Osteoblast (primary cell): ENCODE data around the gene SEC14L6. TPM values are rescaled to one million over a fixed set of nuclear protein-coding genes. Genes with fewer than 3 reads are reported as not detected.

Source experiments
- DNase-seq: peaks from one replicate; pipeline ENCODE4 v3.0.0; 2011; ENCODE audit warnings: low spot score, mixed read lengths; ENCODE audit not compliant: insufficient read length; ENCODE audit errors: missing footprints
- H2AFZ ChIP-seq: 2 replicates; pipeline ENCODE4 v1.6.0; 2011; ENCODE audit warnings: mild to moderate bottlenecking, low read length
- H3K27ac ChIP-seq: 2 replicates; pipeline ENCODE4 v1.5.1; 2011; ENCODE audit warnings: mild to moderate bottlenecking, low read depth, low read length, moderate library complexity
- H3K27me3 ChIP-seq: 2 replicates; pipeline ENCODE4 v1.6.0; 2012; ENCODE audit warnings: mild to moderate bottlenecking, control low read depth, inconsistent platforms, low read length, moderate library complexity; ENCODE audit not compliant: insufficient read depth
- H3K36me3 ChIP-seq: 2 replicates; pipeline ENCODE4 v1.5.1; 2011; ENCODE audit warnings: mild to moderate bottlenecking, low read length, control low read depth, moderate library complexity; ENCODE audit not compliant: insufficient read depth
- H3K4me1 ChIP-seq: 2 replicates; pipeline ENCODE4 v1.5.1; 2011; ENCODE audit warnings: mild to moderate bottlenecking, low read length, control low read depth, moderate library complexity; ENCODE audit not compliant: insufficient read depth
- H3K4me2 ChIP-seq: 2 replicates; pipeline ENCODE4 v1.6.0; 2011; ENCODE audit warnings: mild to moderate bottlenecking, low read length; ENCODE audit not compliant: insufficient read depth
- H3K4me3 ChIP-seq: fragments of 200-600 bp; sonication (generic); 3 replicates; pipeline ENCODE4 v1.5.1; 2012; ENCODE audit warnings: mild to moderate bottlenecking, low read length, inconsistent platforms; ENCODE audit not compliant: insufficient read depth
- H3K79me2 ChIP-seq: 2 replicates; pipeline ENCODE4 v1.6.0; 2012; ENCODE audit warnings: mild to moderate bottlenecking, low read length, control low read depth, inconsistent platforms; ENCODE audit not compliant: insufficient read depth
- H3K9me3 ChIP-seq: 2 replicates; pipeline ENCODE4 v1.5.1; 2011; ENCODE audit warnings: low read depth, low read length, control low read depth
- H4K20me1 ChIP-seq: 2 replicates; pipeline ENCODE4 v1.6.0; 2012; ENCODE audit warnings: mild to moderate bottlenecking, low read length, control low read depth; ENCODE audit not compliant: insufficient read depth
- total RNA-seq: library from RNA; depleted of rRNA; stranded (reverse); fragments of >200 nt; gene quantifications from 2 replicates; pipeline ENCODE4 v1.2.3, GENCODE V29; 2012
- TF ChIP-seq, protein P1 (sequence below): IDR thresholded peaks from 2 replicates; pipeline ENCODE4 v1.5.1; 2011; ENCODE audit warnings: mild to moderate bottlenecking, low read depth, low read length, moderate library complexity; ENCODE audit errors: extremely low read depth

The SEC14L6 gene
- total RNA-seq, 1 donor: not detected

DNA sequence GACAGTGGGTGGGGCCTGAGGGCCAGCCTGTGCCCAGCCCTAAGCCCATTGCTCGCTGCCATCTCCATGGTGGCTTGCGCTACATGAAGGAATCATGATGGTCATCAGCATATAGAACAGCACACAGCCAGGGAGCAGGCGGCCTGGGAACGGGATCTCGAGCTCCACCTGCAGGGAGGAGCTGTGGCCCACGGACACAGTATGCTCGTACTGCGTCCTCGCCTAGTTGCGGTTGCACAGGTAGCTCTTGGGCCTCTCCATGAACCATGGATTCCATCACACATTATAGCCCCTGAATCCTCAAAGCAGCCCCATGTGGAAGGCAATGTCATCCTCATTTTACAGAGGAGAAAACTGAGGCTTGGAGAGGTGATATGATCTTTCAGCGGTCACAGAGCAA lies 56.1 kb downstream of the SEC14L6 start:
- Histone ChIP-seq H4K20me1 (no peaks in the 10 kb centered on the region), H2AFZ (no peak overlapping the region), H3K79me2 (no peaks in the 10 kb centered on the region), H3K4me3 (no peak overlapping the region), H3K27me3 (peaks cover 4% of the 10 kb centered on the region), H3K4me2 (no peak overlapping the region), H3K27ac (no peak overlapping the region), H3K9me3 (no peaks in the 10 kb centered on the region), H3K36me3 (no peaks in the 10 kb centered on the region), H3K4me1 (no peaks in the 10 kb centered on the region)
- TF ChIP-seq, protein P1, sequence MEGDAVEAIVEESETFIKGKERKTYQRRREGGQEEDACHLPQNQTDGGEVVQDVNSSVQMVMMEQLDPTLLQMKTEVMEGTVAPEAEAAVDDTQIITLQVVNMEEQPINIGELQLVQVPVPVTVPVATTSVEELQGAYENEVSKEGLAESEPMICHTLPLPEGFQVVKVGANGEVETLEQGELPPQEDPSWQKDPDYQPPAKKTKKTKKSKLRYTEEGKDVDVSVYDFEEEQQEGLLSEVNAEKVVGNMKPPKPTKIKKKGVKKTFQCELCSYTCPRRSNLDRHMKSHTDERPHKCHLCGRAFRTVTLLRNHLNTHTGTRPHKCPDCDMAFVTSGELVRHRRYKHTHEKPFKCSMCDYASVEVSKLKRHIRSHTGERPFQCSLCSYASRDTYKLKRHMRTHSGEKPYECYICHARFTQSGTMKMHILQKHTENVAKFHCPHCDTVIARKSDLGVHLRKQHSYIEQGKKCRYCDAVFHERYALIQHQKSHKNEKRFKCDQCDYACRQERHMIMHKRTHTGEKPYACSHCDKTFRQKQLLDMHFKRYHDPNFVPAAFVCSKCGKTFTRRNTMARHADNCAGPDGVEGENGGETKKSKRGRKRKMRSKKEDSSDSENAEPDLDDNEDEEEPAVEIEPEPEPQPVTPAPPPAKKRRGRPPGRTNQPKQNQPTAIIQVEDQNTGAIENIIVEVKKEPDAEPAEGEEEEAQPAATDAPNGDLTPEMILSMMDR: peak; percentile 13
- DNase-seq: peak; percentile 64

- no peak overlapping the region for H3K27ac ChIP-seq
- H3K4me3 ChIP-seq: no peak overlapping the region
- TF ChIP-seq, protein P1: no peak
- H4K20me1 ChIP-seq: no peaks in the 10 kb centered on the region
- H3K9me3 ChIP-seq: no peaks in the 10 kb centered on the region
- no peak for DNase-seq
- no peak overlapping the region for H2AFZ ChIP-seq
- no peaks in the 10 kb centered on the region for H3K27me3 ChIP-seq
- peaks cover 3% of the 10 kb centered on the region for H3K4me1 ChIP-seq
- H3K4me2 ChIP-seq: no peak overlapping the region
- H3K36me3 ChIP-seq: no peaks in the 10 kb centered on the region
- H3K79me2 ChIP-seq: no peaks in the 10 kb centered on the region
Observed at GRCh38 chr22:30488121-30488520, 58.4 kb downstream of the SEC14L6 start.

GRCh38 chr22:30486661-30487115 lies 59.9 kb downstream of the SEC14L6 start:
- no peak overlapping the region for H3K4me3 ChIP-seq
- no peak overlapping the region for H3K27ac ChIP-seq
- DNase-seq: peak; percentile 47
- no peaks in the 10 kb centered on the region for H3K9me3 ChIP-seq
- H3K4me1 ChIP-seq: peaks cover 3% of the 10 kb centered on the region
- H4K20me1 ChIP-seq: no peaks in the 10 kb centered on the region
- no peaks in the 10 kb centered on the region for H3K79me2 ChIP-seq
- H2AFZ ChIP-seq: no peak overlapping the region
- TF ChIP-seq, protein P1: no peak
- H3K27me3 ChIP-seq: no peaks in the 10 kb centered on the region
- H3K36me3 ChIP-seq: no peaks in the 10 kb centered on the region
- no peak overlapping the region for H3K4me2 ChIP-seq

- H3K4me3 ChIP-seq: no peak overlapping the region
- no peaks in the 10 kb centered on the region for H3K79me2 ChIP-seq
- H3K27ac ChIP-seq: no peak overlapping the region
- TF ChIP-seq, protein P1: no peak
- no peaks in the 10 kb centered on the region for H3K36me3 ChIP-seq
- no peaks in the 10 kb centered on the region for H3K9me3 ChIP-seq
- H3K4me2 ChIP-seq: no peak overlapping the region
- H3K4me1 ChIP-seq: peaks cover 3% of the 10 kb centered on the region
- no peaks in the 10 kb centered on the region for H3K27me3 ChIP-seq
- H2AFZ ChIP-seq: no peak overlapping the region
- no peaks in the 10 kb centered on the region for H4K20me1 ChIP-seq
- DNase-seq: no peak
Observed at GRCh38 chr22:30486118-30486517, 60.4 kb downstream of the SEC14L6 start.
